Naive thymus-derived CD4-positive, alpha-beta T cell (primary cell): ENCODE measurements around the gene ESPL1. TPM values are rescaled to one million over a fixed set of nuclear protein-coding genes. Genes with fewer than 3 reads are reported as not detected.

ENCODE experiments used
- ATAC-seq: fragments of 150-1000 bp; cut with Tn5 transposase; 2 replicates; pipeline ENCODE4 v1.10.0; 2021; ENCODE audit warnings: mild to moderate bottlenecking, moderate library complexity
- CTCF ChIA-PET: fragments of 350-600 bp; sonication (Branson Sonifier 250); formaldehyde crosslinking; loops from one replicate; lab custom pipeline; 2021; ENCODE audit warnings: antibody characterized with exemption; lab: Charles Lee
- POLR2A ChIA-PET: fragments of 350-600 bp; sonication (Branson Sonifier 250); formaldehyde crosslinking; loops from one replicate; lab custom pipeline; 2021; ENCODE audit warnings: antibody characterized with exemption, inconsistent platforms; lab: Charles Lee
- DNase-seq, 9 donors: peaks; one replicate each; pipeline versions ENCODE4 v3.0.0 to v3.0.0-alpha.2; 2020 to 2022; ENCODE audit warnings: mixed read lengths in 1 of 9
- H3K27ac ChIP-seq: one replicate; pipeline ENCODE4 v1.7.0; 2013; ENCODE audit warnings: mild to moderate bottlenecking, low read depth, low read length, moderate library complexity
- H3K27me3 ChIP-seq, 2 donors: one replicate each; pipeline ENCODE4 v1.7.0; 2013; ENCODE audit warnings: low read length in 2 of 2, mild to moderate bottlenecking in 2 of 2, moderate library complexity in 2 of 2; ENCODE audit not compliant: control insufficient read depth in 2 of 2, insufficient read depth in 2 of 2
- H3K36me3 ChIP-seq, 3 experiments: 1 replicate in 2 of 3; 2 replicates in 1 of 3; pipeline ENCODE4 v1.7.0; 2013; ENCODE audit warnings: low read length in 3 of 3, mild to moderate bottlenecking in 3 of 3, moderate library complexity in 1 of 3; ENCODE audit not compliant: insufficient read depth in 3 of 3, control insufficient read depth in 2 of 3
- H3K4me1 ChIP-seq, 2 donors: one replicate each; pipeline ENCODE4 v1.7.0; 2013; ENCODE audit warnings: low read length in 2 of 2, mild to moderate bottlenecking in 2 of 2, moderate library complexity in 1 of 2; ENCODE audit not compliant: control insufficient read depth in 2 of 2, insufficient read depth in 2 of 2
- H3K4me3 ChIP-seq: 2 replicates; pipeline ENCODE4 v1.7.0; 2013; ENCODE audit warnings: mild to moderate bottlenecking, low read length
- H3K9me3 ChIP-seq, 3 experiments: 1 replicate in 2 of 3; 2 replicates in 1 of 3; pipeline ENCODE4 v1.7.0; 2013; ENCODE audit warnings: low read length in 3 of 3; ENCODE audit not compliant: control insufficient read depth in 2 of 3
- H3K27ac Mint-ChIP-seq, 9 donors: one replicate each; pipeline ENCODE4 v1.8.0; 2020 to 2022; ENCODE audit warnings: mixed read lengths in 9 of 9, mild to moderate bottlenecking in 8 of 9, moderate library complexity in 5 of 9, inconsistent platforms in 2 of 9
- H3K27me3 Mint-ChIP-seq, 5 donors: one replicate each; pipeline ENCODE4 v1.8.0; 2021 to 2022; ENCODE audit warnings: mixed read lengths in 5 of 5, mild to moderate bottlenecking in 1 of 5
- H3K36me3 Mint-ChIP-seq, 5 donors: one replicate each; pipeline ENCODE4 v1.8.0; 2020 to 2022; ENCODE audit warnings: mixed read lengths in 5 of 5, mild to moderate bottlenecking in 3 of 5, inconsistent platforms in 1 of 5
- H3K4me1 Mint-ChIP-seq, 7 donors: one replicate each; pipeline ENCODE4 v1.8.0; 2020 to 2022; ENCODE audit warnings: mixed read lengths in 7 of 7, mild to moderate bottlenecking in 3 of 7, inconsistent platforms in 1 of 7
- H3K4me3 Mint-ChIP-seq, 10 donors: one replicate each; pipeline ENCODE4 v1.8.0; 2020 to 2022; ENCODE audit warnings: mild to moderate bottlenecking in 10 of 10, mixed read lengths in 10 of 10, moderate library complexity in 6 of 10, inconsistent platforms in 2 of 10
- H3K9me3 Mint-ChIP-seq, 11 donors: one replicate each; pipeline ENCODE4 v1.8.0; 2020 to 2022; ENCODE audit warnings: mixed read lengths in 11 of 11, mild to moderate bottlenecking in 4 of 11, inconsistent platforms in 1 of 11, moderate library complexity in 1 of 11
- intact Hi-C, 2 donors: fragments of 100-400 bp; cut with micrococcal nuclease; formaldehyde crosslinking; loops; one replicate each; pipeline ENCODE4 v1.15.1; 2023
- polyA plus RNA-seq, 2 donors: library from polyadenylated mRNA; unstranded; fragments of 300-500 nt; fragmentation: Illumina TruSeq; gene quantifications; one replicate each; pipeline ENCODE4 v1.2.3, GENCODE V29; 2021
- total RNA-seq, 6 experiments: library from RNA in 5 of 6; stranded (reverse) in 5 of 6; gene quantifications; 1 replicate in 5 of 6; 2 replicates in 1 of 6; pipeline ENCODE4 v1.2.3 and lab custom pipeline; 2021 to 2026

Gene ESPL1
- total RNA-seq (10 to 100 TPM in 1 of 5 experiments, 1 to 10 TPM in 2, under 1 TPM in 2; 0.08 to 65.4 (median 1.1) TPM), polyA plus RNA-seq (not detected), total RNA-seq (lab: John Stamatoyannopoulos, UW) (4.6 reads per million, percentile 22 among the genes with 10 or more reads in this experiment)

- Mint-ChIP-seq H3K36me3 (peaks cover 0 to 19% (median 0%) of the 10 kb centered on the region in 5 donors), H3K4me3 (peak within 1 kb of the TSS; percentile 95 to 99 (median 96)), H3K4me1 (peaks cover 10 to 54% (median 20%) of the 10 kb centered on the region in 7 donors), H3K9me3 (no peaks in the 10 kb centered on the region), H3K27ac (peak within 1 kb of the TSS; percentile 44 to 98 (median 88)), H3K27me3 (no peaks in the 10 kb centered on the region)
- no peaks in the 10 kb centered on the region for H3K36me3 ChIP-seq
- peak; percentile 93 for ATAC-seq
- ChIA-PET CTCF (interaction anchor here (0.5 to 7.2 kb wide), 20 partner anchors 9 to 245 kb away, joined by 3 to 72 read pairs (median 4); partner anchors contain the start of gene ITGB7), POLR2A (interaction anchor here (0.6 to 3.7 kb wide), 17 partner anchors 8 to 262 kb away, joined by 3 to 32 read pairs (median 4); partner anchors contain the start of genes AAAS, CSAD, EIF4B and MYG1)
- peak within 1 kb of the TSS; percentile 80 for H3K4me3 ChIP-seq
- peaks cover 9 to 11% of the 10 kb centered on the region in 2 donors for H3K4me1 ChIP-seq
- H3K27ac ChIP-seq = peak within 1 kb of the TSS; percentile 83
- DNase-seq = peak; percentile 67 to 91 (median 81)
- intact Hi-C loops = loop anchor here (1.0 to 2.0 kb wide), 10 partner anchors 16 to 189 kb away; partner anchors contain the start of genes AAAS (in 2 of the 2), CSAD (in 2 of the 2), PFDN5 (in 2 of the 2) and ZNF740 (in 2 of the 2)
- H3K27me3 ChIP-seq = no peaks in the 10 kb centered on the region
- H3K9me3 ChIP-seq = no peaks in the 10 kb centered on the region
Observed at GRCh38 chr12:53267999-53268629, at the start of gene ESPL1. Gene ESPL1, plus strand, starts transcription at chr12:53268299. Its CDS starts 468 bp downstream, at chr12:53268767.

- no peaks in the 10 kb centered on the region for H3K27me3 ChIP-seq
- Mint-ChIP-seq H3K4me1 (peaks cover 44 to 80% (median 72%) of the 10 kb centered on the region in 7 donors), H3K36me3 (peaks cover 0 to 35% (median 6%) of the 10 kb centered on the region in 5 donors), H3K27ac (peak overlapping the region; percentile 84 to 98 (median 92)), H3K27me3 (no peaks in the 10 kb centered on the region), H3K9me3 (peaks cover 0 to 6% (median 0%) of the 10 kb centered on the region in 11 donors), H3K4me3 (peak overlapping the region; percentile 94 to 100 (median 98))
- H3K27ac ChIP-seq = peak overlapping the region; percentile 78
- peak overlapping the region; percentile 95 for H3K4me3 ChIP-seq
- peaks cover 46 to 48% of the 10 kb centered on the region in 2 donors for H3K4me1 ChIP-seq
- DNase-seq (no peak), ATAC-seq (no peak)
- H3K36me3 ChIP-seq = peaks cover 0 to 29% (median 0%) of the 10 kb centered on the region in 3 experiments
- H3K9me3 ChIP-seq = no peaks in the 10 kb centered on the region
- intact Hi-C loops = loop anchor here in 1 of 2 donors (1.0 kb wide), 1 partner anchor 11 kb away; the partner anchor contains the start of gene ITGB7
- ChIA-PET CTCF (interaction anchor here (0.6 to 14.6 kb wide), 8 partner anchors 7 to 282 kb away, joined by 3 to 159 read pairs (median 4); partner anchors contain the start of genes CSAD, TARBP2 and ZNF740), POLR2A (interaction anchor here (0.8 to 8.6 kb wide), 15 partner anchors 10 to 139 kb away, joined by 3 to 103 read pairs (median 8); partner anchors contain the start of genes CSAD, ESPL1, ITGB7 and MYG1)
Observed at GRCh38 chr12:53218551-53219291, 49.4 kb upstream of the ESPL1 start.

- H3K4me3 ChIP-seq = peak overlapping the region; percentile 95
- peak; percentile 12 for ATAC-seq
- H3K27ac ChIP-seq = peak overlapping the region; percentile 78
- Mint-ChIP-seq H3K9me3 (peaks cover 0 to 6% (median 0%) of the 10 kb centered on the region in 11 donors), H3K36me3 (peaks cover 0 to 28% (median 5%) of the 10 kb centered on the region in 5 donors), H3K4me3 (peak overlapping the region; percentile 94 to 100 (median 98)), H3K4me1 (peaks cover 51 to 80% (median 72%) of the 10 kb centered on the region in 7 donors), H3K27me3 (no peaks in the 10 kb centered on the region), H3K27ac (peak overlapping the region; percentile 84 to 98 (median 92))
- no peaks in the 10 kb centered on the region for H3K27me3 ChIP-seq
- POLR2A ChIA-PET = interaction anchor here (0.8 to 8.6 kb wide), 24 partner anchors 8 to 282 kb away, joined by 3 to 103 read pairs (median 6); partner anchors contain the start of genes CSAD, ESPL1, ITGB7 and MYG1
- CTCF ChIA-PET = interaction anchor here (0.6 to 14.6 kb wide), 14 partner anchors 8 to 282 kb away, joined by 3 to 159 read pairs (median 3); partner anchors contain the start of genes CSAD, ESPL1, MYG1 and TARBP2
- peaks cover 53 to 55% of the 10 kb centered on the region in 2 donors for H3K4me1 ChIP-seq
- peak in 6 of 9 donors; percentile 45 to 82 (median 51) for DNase-seq
- H3K9me3 ChIP-seq = no peaks in the 10 kb centered on the region
- intact Hi-C loops = loop anchor here in 1 of 2 donors (1.0 kb wide), 1 partner anchor 12 kb away; the partner anchor contains the start of gene ITGB7
- peaks cover 0 to 22% (median 0%) of the 10 kb centered on the region in 3 experiments for H3K36me3 ChIP-seq
Observed at GRCh38 chr12:53219292-53219955, 48.7 kb upstream of the ESPL1 start.

GRCh38 chr12:53219956-53220693 is 48.0 kb upstream of the ESPL1 start:
- Histone ChIP-seq H3K4me1 (peaks cover 56 to 58% of the 10 kb centered on the region in 2 donors), H3K27ac (peak overlapping the region; percentile 78), H3K4me3 (peak overlapping the region; percentile 95), H3K9me3 (no peaks in the 10 kb centered on the region), H3K36me3 (peaks cover 0 to 15% (median 0%) of the 10 kb centered on the region in 3 experiments), H3K27me3 (no peaks in the 10 kb centered on the region)
- intact Hi-C loops = loop anchor here (1.0 to 5.0 kb wide), 15 partner anchors 11 to 282 kb away; partner anchors contain the start of genes AAAS (in 2 of the 2), ESPL1 (in 2 of the 2), PFDN5 (in 2 of the 2) and TARBP2 (in 2 of the 2)
- Mint-ChIP-seq H3K27ac (peak overlapping the region; percentile 84 to 98 (median 94)), H3K4me3 (peak overlapping the region; percentile 94 to 100 (median 98)), H3K27me3 (no peaks in the 10 kb centered on the region), H3K9me3 (peaks cover 0 to 6% (median 0%) of the 10 kb centered on the region in 11 donors), H3K36me3 (peaks cover 0 to 27% (median 5%) of the 10 kb centered on the region in 5 donors), H3K4me1 (peaks cover 51 to 80% (median 77%) of the 10 kb centered on the region in 7 donors)
- ChIA-PET POLR2A (interaction anchor here (0.8 to 8.6 kb wide), 23 partner anchors 8 to 281 kb away, joined by 3 to 103 read pairs (median 7); partner anchors contain the start of genes CSAD, ESPL1, ITGB7 and MYG1), CTCF (interaction anchor here (0.9 to 14.6 kb wide), 11 partner anchors 9 to 94 kb away, joined by 3 to 159 read pairs (median 3); partner anchors contain the start of genes ESPL1 and MYG1)
- DNase-seq (peak; percentile 61 to 87 (median 81)), ATAC-seq (peak; percentile 77)
